K562 (cell line): Measurements from ENCODE around the gene PCDH9. TPM values are rescaled to one million over a fixed set of nuclear protein-coding genes. Genes with fewer than 3 reads are reported as not detected.

Experiments
- NCOR1 ChIP-seq: fragments of 450-650 bp; IDR thresholded peaks from 2 replicates; pipeline ENCODE4 v1.6.1; 2016; ENCODE audit warnings: mild to moderate bottlenecking, moderate library complexity
- POLR2H ChIP-seq: IDR thresholded peaks from 2 replicates; pipeline ENCODE4 v1.6.1; 2016; ENCODE audit warnings: missing genetic modification characterization, low read depth, mild to moderate bottlenecking, control low read depth, missing compliant biosample characterization, moderate library complexity
- SRF ChIP-seq, 2 experiments: fragments of 250-450, 450-650 bp in 1 of 2; sonication (Bioruptor Pico) in 1 of 2; sonication (generic) in 1 of 2; formaldehyde crosslinking; IDR thresholded peaks; 2 replicates each; pipeline versions ENCODE4 v1.5.0 to v1.5.1; 2020 to 2022; ENCODE audit warnings: mild to moderate bottlenecking in 1 of 2, missing genetic modification reagents in 1 of 2
- YY1 ChIP-seq, 3 experiments: IDR thresholded peaks; 2 replicates each; pipeline ENCODE4 v1.6.1; 2011; ENCODE audit warnings: low read length in 2 of 3, mild to moderate bottlenecking in 2 of 3, moderate library complexity in 2 of 3, borderline replicate concordance in 1 of 3, control low read depth in 1 of 3, low read depth in 1 of 3; ENCODE audit not compliant: insufficient read depth in 3 of 3, insufficient replicate concordance in 2 of 3, control insufficient read depth in 1 of 3, insufficient read length in 1 of 3; ENCODE audit errors: extremely low read depth in 1 of 3
- ZNF134 ChIP-seq: fragments of 250-450 bp; sonication (Bioruptor Pico); conservative IDR thresholded peaks from 2 replicates; pipeline ENCODE4 v1.4.0; 2020
- ZNF140 ChIP-seq: fragments of 250-450 bp; sonication (Bioruptor Pico); IDR thresholded peaks from 2 replicates; pipeline ENCODE4 v1.8.0; 2021; ENCODE audit warnings: moderate library complexity, mild to moderate bottlenecking, inconsistent platforms
- polyA plus RNA-seq, 8 experiments: library from polyadenylated mRNA; depleted of rRNA in 4 of 8; stranded (reverse) in 5 of 8; unstranded in 3 of 8; fragments of >200 nt; fragmentation: Nextera tagmentation in 2 of 8; fragmentation: Illumina TruSeq in 1 of 8; extraction: Ambion mirVana in 2 of 8; extraction: Trizol in 1 of 8; gene quantifications; 2 replicates each; pipeline versions ENCODE4 v1.2.1 to v1.2.3, GENCODE V29; 2011 to 2014; ENCODE audit warnings: inconsistent platforms in 1 of 8, missing spikeins in 1 of 8
- total RNA-seq, 7 experiments: library from RNA; depleted of rRNA in 6 of 7; stranded (reverse); fragments of >200 nt in 6 of 7; fragmentation: Illumina TruSeq in 2 of 7; extraction: Trizol in 2 of 7; gene quantifications; 2 replicates each; pipeline versions ENCODE4 v1.2.1 to v1.2.3, GENCODE V29; 2011 to 2021; ENCODE audit warnings: low replicate concordance in 1 of 7
- TF ChIP-seq, protein P1 (sequence below): conservative IDR thresholded peaks from 2 replicates; pipeline ENCODE4 v1.6.1; 2011; ENCODE audit warnings: low read depth, mild to moderate bottlenecking, low read length; ENCODE audit not compliant: control insufficient read depth
- TF ChIP-seq, protein P2 (sequence below): IDR thresholded peaks from 3 replicates; pipeline ENCODE4 v1.6.1; 2011; ENCODE audit warnings: borderline replicate concordance, mild to moderate bottlenecking; ENCODE audit not compliant: insufficient read length, insufficient read depth
- TF ChIP-seq, protein P3 (sequence below): fragments of 250-450 bp; sonication (Bioruptor Pico); IDR thresholded peaks from 2 replicates; pipeline ENCODE4 v1.5.0; 2021; ENCODE audit warnings: mild to moderate bottlenecking, moderate library complexity

Gene PCDH9
- total and polyA plus RNA-seq, 9 of the 15 experiments (the other 6 are each of a cell fraction or from before 2014, with no cell fraction given): 1.1 to 6.7 (median 4.9) TPM

DNA sequence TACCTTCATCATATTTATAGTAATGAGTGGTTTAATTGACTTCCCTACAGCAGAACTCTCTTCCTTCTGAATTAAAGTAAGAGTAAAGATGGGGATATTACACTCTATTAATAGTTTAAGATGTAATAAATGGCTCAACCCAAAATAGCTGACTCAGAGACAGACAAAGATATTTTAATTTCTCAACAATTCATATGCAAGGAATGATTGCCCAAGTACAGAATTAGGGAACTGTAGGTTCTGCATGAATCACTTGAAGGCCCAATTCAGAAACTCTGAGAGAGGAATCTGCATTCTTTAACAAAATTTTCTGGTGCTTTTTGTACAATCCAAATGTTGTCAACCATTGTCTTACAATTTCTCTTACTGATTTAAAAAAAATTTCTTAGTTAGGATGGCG, 42.9 kb upstream of the PCDH9 start (continued):
- TF ChIP-seq, protein P1, sequence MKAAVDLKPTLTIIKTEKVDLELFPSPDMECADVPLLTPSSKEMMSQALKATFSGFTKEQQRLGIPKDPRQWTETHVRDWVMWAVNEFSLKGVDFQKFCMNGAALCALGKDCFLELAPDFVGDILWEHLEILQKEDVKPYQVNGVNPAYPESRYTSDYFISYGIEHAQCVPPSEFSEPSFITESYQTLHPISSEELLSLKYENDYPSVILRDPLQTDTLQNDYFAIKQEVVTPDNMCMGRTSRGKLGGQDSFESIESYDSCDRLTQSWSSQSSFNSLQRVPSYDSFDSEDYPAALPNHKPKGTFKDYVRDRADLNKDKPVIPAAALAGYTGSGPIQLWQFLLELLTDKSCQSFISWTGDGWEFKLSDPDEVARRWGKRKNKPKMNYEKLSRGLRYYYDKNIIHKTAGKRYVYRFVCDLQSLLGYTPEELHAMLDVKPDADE: no peak
- TF ChIP-seq ZNF140 (no peak), POLR2H (tag) (no peak), NCOR1 (no peak), ZNF134 (CRISPR knock-in tag) (no peak), SRF (CRISPR knock-in tag; IDR thresholded peaks at IDR 0.05) (no peak), YY1 (IDR thresholded peaks at IDR 0.05; ENCODE audit: borderline replicate concordance in 1 of 3, control insufficient read depth in 1 of 3, extremely low read depth in 1 of 3, insufficient read depth in 3 of 3, insufficient read length in 1 of 3, insufficient replicate concordance in 2 of 3, low read depth in 1 of 3, low read length in 2 of 3) (no peak)
- TF ChIP-seq, protein P2, sequence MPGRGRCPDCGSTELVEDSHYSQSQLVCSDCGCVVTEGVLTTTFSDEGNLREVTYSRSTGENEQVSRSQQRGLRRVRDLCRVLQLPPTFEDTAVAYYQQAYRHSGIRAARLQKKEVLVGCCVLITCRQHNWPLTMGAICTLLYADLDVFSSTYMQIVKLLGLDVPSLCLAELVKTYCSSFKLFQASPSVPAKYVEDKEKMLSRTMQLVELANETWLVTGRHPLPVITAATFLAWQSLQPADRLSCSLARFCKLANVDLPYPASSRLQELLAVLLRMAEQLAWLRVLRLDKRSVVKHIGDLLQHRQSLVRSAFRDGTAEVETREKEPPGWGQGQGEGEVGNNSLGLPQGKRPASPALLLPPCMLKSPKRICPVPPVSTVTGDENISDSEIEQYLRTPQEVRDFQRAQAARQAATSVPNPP: no peak
- TF ChIP-seq, protein P3, sequence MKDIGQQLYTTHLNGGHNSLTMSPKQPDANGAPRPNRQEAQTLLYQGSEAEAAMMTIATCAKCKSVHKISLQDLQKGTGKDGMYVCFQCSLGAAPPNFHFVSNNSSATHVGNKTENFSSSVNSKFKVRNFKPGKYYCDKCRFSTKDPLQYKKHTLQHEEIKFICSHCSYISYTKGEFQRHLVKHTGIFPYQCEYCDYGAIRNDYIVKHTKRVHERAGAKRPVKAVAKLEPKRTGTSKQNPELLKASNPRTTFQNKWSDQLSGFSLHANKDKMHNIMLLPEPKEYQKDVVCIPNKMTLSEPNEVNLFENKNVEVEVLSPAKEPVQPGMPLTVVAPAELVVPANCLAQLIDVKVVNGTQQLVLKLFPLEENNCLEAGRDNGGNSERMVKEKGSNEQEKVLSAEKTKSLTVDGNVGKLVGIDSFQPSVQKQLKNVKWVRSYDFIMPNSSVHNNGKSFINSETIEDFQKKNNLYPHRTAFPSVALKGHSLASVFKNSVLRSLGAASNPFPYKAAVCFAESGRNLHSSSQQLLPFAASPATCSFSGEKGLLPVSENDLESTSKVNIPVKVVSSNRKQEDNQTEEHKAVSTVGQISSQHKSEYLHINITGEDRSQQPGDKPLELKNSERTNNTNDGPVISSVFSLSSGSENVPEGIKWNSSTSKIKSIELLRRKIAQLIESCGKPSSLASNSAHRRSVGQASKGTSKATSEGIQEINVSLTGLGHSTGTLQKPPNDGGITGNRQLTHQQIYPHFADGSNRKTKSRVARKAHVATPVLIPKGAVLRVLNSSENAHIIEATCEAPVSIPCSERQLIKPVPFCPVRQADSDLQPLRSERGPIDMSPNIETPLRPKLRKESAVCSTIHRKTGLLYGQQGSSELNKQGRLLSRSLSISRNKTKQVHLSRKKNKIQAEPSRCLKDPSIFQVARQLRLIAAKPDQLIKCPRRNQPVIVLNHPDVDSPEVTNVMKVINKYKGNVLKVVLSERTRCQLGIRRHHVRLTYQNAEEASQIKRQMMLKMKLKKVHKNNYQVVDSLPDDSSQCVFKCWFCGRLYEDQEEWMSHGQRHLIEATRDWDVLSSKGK (CRISPR knock-in tag): no peak
